NT2/D1 (cell line): ENCODE measurements around the gene TAS2R60.

ENCODE experiments used
- DNase-seq: peaks from one replicate; pipeline ENCODE4 v3.0.0-alpha.2; 2011; ENCODE audit warnings: low read depth, low spot score
- H3K27me3 ChIP-seq: 2 replicates; pipeline ENCODE4 v1.6.0; 2011; ENCODE audit warnings: mild to moderate bottlenecking; ENCODE audit not compliant: insufficient read length, insufficient read depth
- H3K36me3 ChIP-seq: 2 replicates; pipeline ENCODE4 v1.6.1; 2011; ENCODE audit warnings: mild to moderate bottlenecking, low read length, mixed read lengths; ENCODE audit not compliant: insufficient read depth, insufficient read length
- H3K4me1 ChIP-seq: 2 replicates; pipeline ENCODE4 v1.5.1; 2011; ENCODE audit not compliant: insufficient read depth, insufficient read length
- H3K4me3 ChIP-seq: 2 replicates; pipeline ENCODE4 v1.5.1; 2011; ENCODE audit warnings: low read depth; ENCODE audit not compliant: insufficient read length
- H3K9ac ChIP-seq: 2 replicates; pipeline ENCODE4 v1.6.0; 2011; ENCODE audit warnings: low read depth; ENCODE audit not compliant: insufficient read length
- H3K9me3 ChIP-seq: 2 replicates; pipeline ENCODE4 v1.5.1; 2011; ENCODE audit warnings: mild to moderate bottlenecking, low read length; ENCODE audit not compliant: insufficient read depth
- SUZ12 ChIP-seq: IDR thresholded peaks from 2 replicates; pipeline ENCODE4 v1.6.1; 2011; ENCODE audit not compliant: insufficient read length, insufficient read depth; ENCODE audit errors: extremely low read depth
- YY1 ChIP-seq: IDR thresholded peaks from 2 replicates; pipeline ENCODE4 v1.6.1; 2011; ENCODE audit not compliant: insufficient read length, insufficient read depth
- ZNF274 ChIP-seq: IDR thresholded peaks from 2 replicates; pipeline ENCODE4 v1.6.1; 2011; ENCODE audit warnings: mild to moderate bottlenecking, low read depth, low read length

The TAS2R60 gene

GRCh38 chr7:143448429-143448828 lies 5.2 kb downstream of the TAS2R60 start:
- TF ChIP-seq SUZ12, result no peak
- TF ChIP-seq YY1, result no peak
- TF ChIP-seq ZNF274, result no peak
- Histone ChIP-seq H3K36me3 (no peaks in the 10 kb centered on the region), H3K27me3 (no peaks in the 10 kb centered on the region), H3K9ac (no peak overlapping the region), H3K4me1 (no peaks in the 10 kb centered on the region), H3K9me3 (no peaks in the 10 kb centered on the region), H3K4me3 (no peak overlapping the region)
- no peak for DNase-seq

- Histone ChIP-seq H3K27me3 (no peaks in the 10 kb centered on the region), H3K9me3 (no peaks in the 10 kb centered on the region), H3K4me3 (no peak overlapping the region), H3K9ac (no peak overlapping the region), H3K4me1 (no peaks in the 10 kb centered on the region), H3K36me3 (no peaks in the 10 kb centered on the region)
- TF ChIP-seq SUZ12, result no peak
- TF ChIP-seq YY1, result no peak
- TF ChIP-seq ZNF274, result no peak
- DNase-seq, result no peak
These were observed 6.5 kb downstream of the TAS2R60 start for GRCh38 chr7:143449793-143450192.

GRCh38 chr7:143451122-143451521 lies 7.9 kb downstream of the TAS2R60 start:
- Histone ChIP-seq H3K27me3 (no peaks in the 10 kb centered on the region), H3K36me3 (no peaks in the 10 kb centered on the region)
- no peak for TF ChIP-seq SUZ12
- TF ChIP-seq YY1, result no peak
- TF ChIP-seq ZNF274, result no peak

GRCh38 chr7:143451746-143452145 lies 8.5 kb downstream of the TAS2R60 start:
- Histone ChIP-seq H3K4me1 (no peaks in the 10 kb centered on the region), H3K4me3 (no peak overlapping the region), H3K27me3 (no peaks in the 10 kb centered on the region), H3K36me3 (no peaks in the 10 kb centered on the region), H3K9ac (no peak overlapping the region), H3K9me3 (no peaks in the 10 kb centered on the region)
- no peak for DNase-seq
- TF ChIP-seq YY1 (no peak), SUZ12 (no peak), ZNF274 (no peak)

More at GRCh38 chr7:143451122-143451521, 7.9 kb downstream of the TAS2R60 start:
- no peaks in the 10 kb centered on the region for H3K4me1 ChIP-seq
- no peak for DNase-seq
- no peak overlapping the region for H3K9ac ChIP-seq
- no peaks in the 10 kb centered on the region for H3K9me3 ChIP-seq
- no peak overlapping the region for H3K4me3 ChIP-seq

GRCh38 chr7:143452495-143452894 lies 9.2 kb downstream of the TAS2R60 start:
- H3K36me3 ChIP-seq, result no peaks in the 10 kb centered on the region
- DNase-seq, result no peak
- H3K4me1 ChIP-seq, result no peaks in the 10 kb centered on the region
- no peaks in the 10 kb centered on the region for H3K27me3 ChIP-seq
- TF ChIP-seq ZNF274, result no peak
- TF ChIP-seq YY1, result no peak
- no peaks in the 10 kb centered on the region for H3K9me3 ChIP-seq
- no peak overlapping the region for H3K9ac ChIP-seq
- H3K4me3 ChIP-seq, result no peak overlapping the region

GRCh38 chr7:143454091-143454680 lies 10.9 kb downstream of the TAS2R60 start:
- no peak for DNase-seq
- no peak overlapping the region for H3K9ac ChIP-seq
- no peaks in the 10 kb centered on the region for H3K27me3 ChIP-seq
- no peaks in the 10 kb centered on the region for H3K36me3 ChIP-seq
- H3K4me1 ChIP-seq, result no peaks in the 10 kb centered on the region
- no peak overlapping the region for H3K4me3 ChIP-seq
- no peaks in the 10 kb centered on the region for H3K9me3 ChIP-seq
- TF ChIP-seq SUZ12 (no peak), YY1 (no peak), ZNF274 (no peak)

GRCh38 chr7:143455491-143455890 lies 12.2 kb downstream of the TAS2R60 start:
- H3K36me3 ChIP-seq, result no peaks in the 10 kb centered on the region
- DNase-seq, result no peak
- no peak overlapping the region for H3K9ac ChIP-seq
- H3K4me1 ChIP-seq, result no peaks in the 10 kb centered on the region
- H3K27me3 ChIP-seq, result no peaks in the 10 kb centered on the region
- H3K4me3 ChIP-seq, result no peak overlapping the region
- no peaks in the 10 kb centered on the region for H3K9me3 ChIP-seq
- TF ChIP-seq ZNF274 (no peak), YY1 (no peak), SUZ12 (no peak)

GRCh38 chr7:143455942-143456341 lies 12.7 kb downstream of the TAS2R60 start:
- no peaks in the 10 kb centered on the region for H3K27me3 ChIP-seq
- H3K4me3 ChIP-seq, result no peak overlapping the region
- no peaks in the 10 kb centered on the region for H3K36me3 ChIP-seq
- no peak overlapping the region for H3K9ac ChIP-seq
- DNase-seq, result no peak
- no peaks in the 10 kb centered on the region for H3K4me1 ChIP-seq
- no peaks in the 10 kb centered on the region for H3K9me3 ChIP-seq
- no peak for TF ChIP-seq YY1
- no peak for TF ChIP-seq SUZ12
